ENCODE results near the gene SPNS1. TPM values are rescaled to one million over a fixed set of nuclear protein-coding genes. Genes with fewer than 3 reads are reported as not detected.
A peak's percentile ranks its signal among the peaks of the same experiment; 100 is the strongest.

Gene SPNS1
- total RNA-seq, 3 donors from 2014 or later, result 15.1 to 19.5 (median 17.8) TPM

DNA sequence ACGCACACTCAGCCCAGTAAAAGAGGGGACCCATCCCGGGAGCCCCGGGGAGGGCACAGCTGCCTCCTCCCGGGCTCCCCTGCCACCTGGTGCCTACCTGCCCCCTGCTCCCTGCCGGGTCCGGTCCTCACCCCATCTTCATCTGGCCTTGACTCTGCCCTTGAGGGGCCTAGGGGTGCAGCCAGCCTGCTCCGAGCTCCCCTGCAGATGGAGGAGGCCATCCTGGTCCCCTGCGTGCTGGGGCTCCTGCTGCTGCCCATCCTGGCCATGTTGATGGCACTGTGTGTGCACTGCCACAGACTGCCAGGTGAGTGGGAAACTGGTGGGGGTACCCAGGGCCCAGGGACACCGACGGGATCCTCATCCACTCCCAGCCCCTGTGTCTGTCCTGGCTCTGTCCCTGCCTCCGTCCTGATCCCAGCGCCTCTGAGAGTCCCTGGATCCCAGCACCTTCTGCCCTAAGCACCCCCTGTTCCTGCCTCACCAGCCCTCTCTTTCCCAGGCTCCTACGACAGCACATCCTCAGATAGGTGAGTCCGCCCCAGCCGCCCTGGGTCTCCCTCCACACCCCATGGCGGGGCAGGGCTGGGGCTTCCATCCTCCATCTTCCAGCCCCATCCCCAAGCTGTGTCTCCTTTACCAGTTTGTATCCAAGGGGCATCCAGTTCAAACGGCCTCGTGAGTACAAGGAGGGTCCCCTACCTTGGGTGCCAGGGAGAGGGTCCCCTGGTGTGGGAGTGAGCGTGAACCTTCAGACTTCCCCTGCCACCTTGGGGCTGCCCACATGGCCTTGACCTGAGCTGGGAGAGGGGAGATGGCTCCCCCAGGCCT, 10.8 kb downstream of the SPNS1 start:
- DNase-seq (ENCODE audit: low spot score in 2 of 2), result no peak
- H3K27me3 ChIP-seq, result no peaks in the 10 kb centered on the region
- H3K4me1 ChIP-seq, result no peaks in the 10 kb centered on the region
- H3K27ac ChIP-seq, result peak overlapping the region in 1 of 2 donors; percentile 12
- TF ChIP-seq, protein P1, sequence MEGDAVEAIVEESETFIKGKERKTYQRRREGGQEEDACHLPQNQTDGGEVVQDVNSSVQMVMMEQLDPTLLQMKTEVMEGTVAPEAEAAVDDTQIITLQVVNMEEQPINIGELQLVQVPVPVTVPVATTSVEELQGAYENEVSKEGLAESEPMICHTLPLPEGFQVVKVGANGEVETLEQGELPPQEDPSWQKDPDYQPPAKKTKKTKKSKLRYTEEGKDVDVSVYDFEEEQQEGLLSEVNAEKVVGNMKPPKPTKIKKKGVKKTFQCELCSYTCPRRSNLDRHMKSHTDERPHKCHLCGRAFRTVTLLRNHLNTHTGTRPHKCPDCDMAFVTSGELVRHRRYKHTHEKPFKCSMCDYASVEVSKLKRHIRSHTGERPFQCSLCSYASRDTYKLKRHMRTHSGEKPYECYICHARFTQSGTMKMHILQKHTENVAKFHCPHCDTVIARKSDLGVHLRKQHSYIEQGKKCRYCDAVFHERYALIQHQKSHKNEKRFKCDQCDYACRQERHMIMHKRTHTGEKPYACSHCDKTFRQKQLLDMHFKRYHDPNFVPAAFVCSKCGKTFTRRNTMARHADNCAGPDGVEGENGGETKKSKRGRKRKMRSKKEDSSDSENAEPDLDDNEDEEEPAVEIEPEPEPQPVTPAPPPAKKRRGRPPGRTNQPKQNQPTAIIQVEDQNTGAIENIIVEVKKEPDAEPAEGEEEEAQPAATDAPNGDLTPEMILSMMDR (IDR thresholded peaks at IDR 0.05), result no peak
- no peak for TF ChIP-seq POLR2AphosphoS5 (IDR thresholded peaks at IDR 0.05)
- no peak for TF ChIP-seq POLR2A (IDR thresholded peaks at IDR 0.05)
- peak overlapping the region; percentile 18 to 37 (median 27) for H3K4me3 ChIP-seq
- intact Hi-C loops (cut with DNase I; ENCODE audit: low total_unique reads), result no loop called here
- H3K36me3 ChIP-seq, result peaks cover 18% of the 10 kb centered on the region
- peaks cover 0 to 7% of the 10 kb centered on the region in 2 donors for H3K9me3 ChIP-seq

DNA sequence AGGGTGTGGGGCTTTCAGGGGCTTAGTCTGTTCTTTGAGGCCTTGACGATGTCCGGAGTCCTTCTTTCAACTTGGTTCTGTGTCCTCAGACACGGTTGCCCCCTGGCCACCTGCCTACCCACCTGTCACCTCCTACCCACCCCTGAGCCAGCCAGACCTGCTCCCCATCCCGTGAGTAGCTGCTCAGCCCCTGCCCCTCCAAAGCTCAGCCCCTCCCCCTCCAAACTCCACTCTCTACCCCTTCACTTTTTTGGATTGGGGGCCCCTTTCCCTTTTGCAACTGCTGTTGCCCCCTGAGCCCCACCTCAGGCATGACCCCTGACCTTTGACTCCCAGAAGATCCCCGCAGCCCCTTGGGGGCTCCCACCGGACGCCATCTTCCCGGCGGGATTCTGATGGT, 11.5 kb downstream of the SPNS1 start:
- Histone ChIP-seq H3K27ac (no peak overlapping the region), H3K9me3 (peaks cover 0 to 7% of the 10 kb centered on the region in 2 donors), H3K27me3 (no peaks in the 10 kb centered on the region), H3K4me3 (peak overlapping the region in 1 of 3 donors; percentile 11), H3K36me3 (peaks cover 18% of the 10 kb centered on the region), H3K4me1 (no peaks in the 10 kb centered on the region)
- DNase-seq (ENCODE audit: low spot score in 2 of 2), result no peak
- intact Hi-C loops (cut with DNase I; ENCODE audit: low total_unique reads), result no loop called here
- TF ChIP-seq, protein P1 (IDR thresholded peaks at IDR 0.05), result no peak
- TF ChIP-seq POLR2A (IDR thresholded peaks at IDR 0.05), result no peak

DNA sequence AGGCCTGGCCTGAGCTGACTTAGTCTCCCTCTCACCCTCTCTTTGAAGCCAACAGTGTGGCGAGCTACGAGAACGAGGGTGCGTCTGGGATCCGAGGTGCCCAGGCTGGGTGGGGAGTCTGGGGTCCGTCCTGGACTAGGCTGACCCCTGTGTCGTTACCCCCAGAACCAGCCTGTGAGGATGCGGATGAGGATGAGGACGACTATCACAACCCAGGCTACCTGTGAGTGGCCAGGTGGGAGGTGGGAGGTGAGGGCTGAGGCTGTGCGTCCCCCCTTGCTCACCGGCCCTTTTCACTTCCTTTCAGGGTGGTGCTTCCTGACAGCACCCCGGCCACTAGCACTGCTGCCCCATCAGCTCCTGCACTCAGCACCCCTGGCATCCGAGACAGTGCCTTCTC, 11.9 kb downstream of the SPNS1 start:
- intact Hi-C loops (cut with DNase I; ENCODE audit: low total_unique reads), result no loop called here
- TF ChIP-seq POLR2A (IDR thresholded peaks at IDR 0.05) (no peak), POLR2AphosphoS5 (IDR thresholded peaks at IDR 0.05) (no peak)
- TF ChIP-seq, protein P1 (IDR thresholded peaks at IDR 0.05), result no peak
- Histone ChIP-seq H3K27me3 (no peaks in the 10 kb centered on the region), H3K4me1 (no peaks in the 10 kb centered on the region), H3K27ac (no peak overlapping the region), H3K9me3 (peaks cover 0 to 7% of the 10 kb centered on the region in 2 donors), H3K4me3 (no peak overlapping the region), H3K36me3 (peaks cover 18% of the 10 kb centered on the region)
- no peak for DNase-seq (ENCODE audit: low spot score in 2 of 2)

DNA sequence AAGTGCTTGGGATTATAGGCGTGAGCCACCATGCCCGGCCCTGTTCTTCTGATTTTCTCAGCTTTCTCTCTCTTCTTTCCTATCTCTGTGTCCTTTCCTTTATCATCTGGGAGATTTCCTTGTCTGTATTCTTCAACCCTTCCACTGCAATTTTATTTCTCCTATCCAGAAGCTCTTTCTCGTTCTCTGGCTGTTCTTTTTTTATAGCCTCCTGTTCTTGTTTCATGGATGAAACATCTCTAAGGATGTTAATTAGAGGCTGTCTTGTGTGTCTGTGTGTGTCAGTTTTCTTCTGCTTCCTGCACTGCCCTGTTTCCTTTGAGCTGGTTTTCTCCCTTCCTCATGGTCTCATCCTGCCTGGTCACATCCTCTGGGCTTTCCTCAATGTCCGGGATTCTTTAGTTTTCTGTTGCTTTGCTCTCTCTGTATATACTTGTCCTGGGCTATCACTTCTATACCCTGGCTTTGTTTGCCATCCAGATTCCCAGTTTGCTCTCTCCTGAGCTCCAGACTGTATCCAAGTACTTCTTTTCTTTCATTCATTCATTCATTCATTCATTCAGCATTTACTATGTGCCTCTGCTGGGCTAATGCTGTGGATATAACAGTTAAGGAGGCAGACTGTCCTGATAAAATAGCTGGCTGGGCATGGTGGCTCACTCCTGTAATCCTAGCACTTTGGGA, 12.7 kb downstream of the SPNS1 start:
- H3K9me3 ChIP-seq, result peaks cover 0 to 7% of the 10 kb centered on the region in 2 donors
- no peaks in the 10 kb centered on the region for H3K4me1 ChIP-seq
- H3K27me3 ChIP-seq, result no peaks in the 10 kb centered on the region
- intact Hi-C loops (cut with DNase I; ENCODE audit: low total_unique reads), result no loop called here
- TF ChIP-seq POLR2A (IDR thresholded peaks at IDR 0.05), result no peak
- TF ChIP-seq, protein P1 (IDR thresholded peaks at IDR 0.05), result no peak
- no peak for TF ChIP-seq POLR2AphosphoS5 (IDR thresholded peaks at IDR 0.05)
- H3K4me3 ChIP-seq, result no peak overlapping the region
- no peak for DNase-seq (ENCODE audit: low spot score in 2 of 2)
- no peak overlapping the region for H3K27ac ChIP-seq
- peaks cover 18% of the 10 kb centered on the region for H3K36me3 ChIP-seq

DNA sequence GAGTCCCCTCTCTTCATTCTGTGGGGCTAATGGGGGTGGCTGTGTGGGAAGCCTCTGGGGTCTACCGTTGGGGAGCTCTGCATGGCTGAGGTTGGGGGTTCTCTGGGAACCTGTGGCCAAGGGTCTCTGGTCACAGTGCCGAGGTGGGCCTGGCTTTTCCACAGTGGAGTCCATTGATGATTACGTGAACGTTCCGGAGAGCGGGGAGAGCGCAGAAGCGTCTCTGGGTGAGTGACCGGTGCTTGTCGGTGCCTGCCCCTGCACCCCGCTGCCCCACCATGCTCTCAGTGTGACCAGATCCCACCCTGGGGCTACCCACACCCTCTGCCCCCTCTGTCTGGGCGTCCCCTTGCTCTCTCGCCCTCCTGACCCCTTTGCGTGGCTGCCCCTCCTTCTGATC, 14.8 kb downstream of the SPNS1 start:
- Histone ChIP-seq H3K27ac (no peak overlapping the region), H3K36me3 (peaks cover 11% of the 10 kb centered on the region), H3K9me3 (peaks cover 0 to 7% of the 10 kb centered on the region in 2 donors), H3K4me1 (no peaks in the 10 kb centered on the region), H3K27me3 (peaks cover 0 to 3% of the 10 kb centered on the region in 2 donors), H3K4me3 (no peak overlapping the region)
- TF ChIP-seq, protein P1 (IDR thresholded peaks at IDR 0.05), result no peak
- TF ChIP-seq POLR2A (IDR thresholded peaks at IDR 0.05) (no peak), POLR2AphosphoS5 (IDR thresholded peaks at IDR 0.05) (no peak)
- intact Hi-C loops (cut with DNase I; ENCODE audit: low total_unique reads), result no loop called here
- DNase-seq (ENCODE audit: low spot score in 2 of 2), result no peak
